Activated T-cell treated with anti-CD3 and anti-CD28 coated beads, Interleukin-2, amount 50 U/mL, for 72 hours (primary cell): ENCODE measurements around the gene NAT10. TPM values are rescaled to one million over a fixed set of nuclear protein-coding genes. Genes with fewer than 3 reads are reported as not detected.
A peak's percentile ranks its signal among the peaks of the same experiment; 100 is the strongest.

Source experiments
- ATAC-seq, 2 donors: fragments of 150-1000 bp; cut with Tn5 transposase; replicated peaks in 1 of 2; 2 replicates each; pipeline ENCODE4 v1.10.0; 2021; ENCODE audit warnings: moderate library complexity in 2 of 2, mild to moderate bottlenecking in 1 of 2
- DNase-seq, 2 donors: peaks; one replicate each; pipeline ENCODE4 v3.0.0; 2021 to 2022; ENCODE audit warnings: mixed read lengths in 1 of 2
- H3K27ac Mint-ChIP-seq: one replicate; pipeline ENCODE4 v1.8.0; 2022; ENCODE audit warnings: mild to moderate bottlenecking, moderate library complexity, mixed read lengths
- H3K27me3 Mint-ChIP-seq: one replicate; pipeline ENCODE4 v1.8.0; 2022; ENCODE audit warnings: low read depth, mixed read lengths
- H3K36me3 Mint-ChIP-seq, 2 donors: one replicate each; pipeline ENCODE4 v1.8.0; 2022; ENCODE audit warnings: mixed read lengths in 2 of 2, mild to moderate bottlenecking in 1 of 2; ENCODE audit not compliant: insufficient read depth in 2 of 2
- H3K4me1 Mint-ChIP-seq: one replicate; pipeline ENCODE4 v1.8.0; 2022; ENCODE audit warnings: low read depth, mixed read lengths
- H3K4me3 Mint-ChIP-seq, 2 donors: one replicate each; pipeline ENCODE4 v1.8.0; 2022; ENCODE audit warnings: mild to moderate bottlenecking in 2 of 2, mixed read lengths in 2 of 2, moderate library complexity in 2 of 2
- H3K9me3 Mint-ChIP-seq, 2 donors: one replicate each; pipeline ENCODE4 v1.8.0; 2022; ENCODE audit warnings: mixed read lengths in 2 of 2
- total RNA-seq, 2 donors: library from RNA; stranded (reverse); gene quantifications; one replicate each; pipeline ENCODE4 v1.2.3, GENCODE V29; 2022

NAT10 gene
- total RNA-seq, 2 donors from 2014 or later = 64.4 to 77.0 TPM

GRCh38 chr11:34146411-34146810 lies 41.0 kb downstream of the NAT10 start:
- Mint-ChIP-seq H3K9me3 (no peaks in the 10 kb centered on the region), H3K27me3 (no peaks in the 10 kb centered on the region), H3K4me1 (no peaks in the 10 kb centered on the region), H3K36me3 (peaks cover 3 to 24% of the 10 kb centered on the region in 2 donors), H3K27ac (no peak overlapping the region), H3K4me3 (no peak overlapping the region)
- ATAC-seq = no peak
- no peak for DNase-seq

GRCh38 chr11:34146866-34147265 lies 41.4 kb downstream of the NAT10 start:
- Mint-ChIP-seq H3K9me3 (no peaks in the 10 kb centered on the region), H3K27ac (no peak overlapping the region), H3K4me3 (no peak overlapping the region), H3K4me1 (no peaks in the 10 kb centered on the region), H3K36me3 (peaks cover 3 to 22% of the 10 kb centered on the region in 2 donors), H3K27me3 (no peaks in the 10 kb centered on the region)
- ATAC-seq = no peak
- no peak for DNase-seq

- DNase-seq = no peak
- no peak overlapping the region for H3K4me3 Mint-ChIP-seq
- H3K27me3 Mint-ChIP-seq = no peaks in the 10 kb centered on the region
- H3K4me1 Mint-ChIP-seq = no peaks in the 10 kb centered on the region
- H3K27ac Mint-ChIP-seq = no peak overlapping the region
- no peak for ATAC-seq
- H3K9me3 Mint-ChIP-seq = no peaks in the 10 kb centered on the region
- H3K36me3 Mint-ChIP-seq = peaks cover 3 to 16% of the 10 kb centered on the region in 2 donors
Measured at GRCh38 chr11:34147581-34147980, 42.2 kb downstream of the NAT10 start.

GRCh38 chr11:34148504-34149165 lies 43.2 kb downstream of the NAT10 start:
- H3K4me3 Mint-ChIP-seq = no peak overlapping the region
- H3K27ac Mint-ChIP-seq = no peak overlapping the region
- H3K4me1 Mint-ChIP-seq = no peaks in the 10 kb centered on the region
- peaks cover 3 to 15% of the 10 kb centered on the region in 2 donors for H3K36me3 Mint-ChIP-seq
- H3K27me3 Mint-ChIP-seq = no peaks in the 10 kb centered on the region
- H3K9me3 Mint-ChIP-seq = no peaks in the 10 kb centered on the region
- ATAC-seq (no peak), DNase-seq (no peak)

GRCh38 chr11:34149274-34149673 lies 43.8 kb downstream of the NAT10 start:
- H3K27ac Mint-ChIP-seq = no peak overlapping the region
- H3K36me3 Mint-ChIP-seq = peaks cover 3 to 15% of the 10 kb centered on the region in 2 donors
- DNase-seq = no peak
- ATAC-seq = no peak
- H3K4me1 Mint-ChIP-seq = no peaks in the 10 kb centered on the region
- no peak overlapping the region for H3K4me3 Mint-ChIP-seq
- no peaks in the 10 kb centered on the region for H3K9me3 Mint-ChIP-seq
- H3K27me3 Mint-ChIP-seq = no peaks in the 10 kb centered on the region

GRCh38 chr11:34149786-34150185 lies 44.4 kb downstream of the NAT10 start:
- Mint-ChIP-seq H3K9me3 (no peaks in the 10 kb centered on the region), H3K36me3 (peaks cover 3 to 15% of the 10 kb centered on the region in 2 donors), H3K27me3 (no peaks in the 10 kb centered on the region), H3K4me3 (no peak overlapping the region), H3K4me1 (no peaks in the 10 kb centered on the region), H3K27ac (no peak overlapping the region)
- DNase-seq (no peak), ATAC-seq (peak; percentile 44 to 45)

- Mint-ChIP-seq H3K27ac (no peak overlapping the region), H3K9me3 (no peaks in the 10 kb centered on the region), H3K4me1 (no peaks in the 10 kb centered on the region), H3K27me3 (no peaks in the 10 kb centered on the region), H3K4me3 (no peak overlapping the region), H3K36me3 (peaks cover 3 to 10% of the 10 kb centered on the region in 2 donors)
- DNase-seq = no peak
- no peak for ATAC-seq
Measured at GRCh38 chr11:34150494-34151151, 45.2 kb downstream of the NAT10 start.

GRCh38 chr11:34151166-34151565 lies 45.7 kb downstream of the NAT10 start:
- Mint-ChIP-seq H3K9me3 (no peaks in the 10 kb centered on the region), H3K4me3 (no peak overlapping the region), H3K27me3 (no peaks in the 10 kb centered on the region), H3K27ac (no peak overlapping the region), H3K36me3 (peaks cover 3 to 6% of the 10 kb centered on the region in 2 donors), H3K4me1 (no peaks in the 10 kb centered on the region)
- DNase-seq = no peak
- ATAC-seq = no peak

GRCh38 chr11:34151916-34152845 lies 46.8 kb downstream of the NAT10 start:
- H3K27ac Mint-ChIP-seq = peak overlapping the region; percentile 6
- H3K36me3 Mint-ChIP-seq = peaks cover 0 to 1% of the 10 kb centered on the region in 2 donors
- DNase-seq (no peak), ATAC-seq (no peak)
- H3K27me3 Mint-ChIP-seq = no peaks in the 10 kb centered on the region
- no peaks in the 10 kb centered on the region for H3K4me1 Mint-ChIP-seq
- H3K9me3 Mint-ChIP-seq = no peaks in the 10 kb centered on the region
- H3K4me3 Mint-ChIP-seq = no peak overlapping the region

- Mint-ChIP-seq H3K4me1 (peaks cover 18% of the 10 kb centered on the region), H3K9me3 (no peaks in the 10 kb centered on the region), H3K27ac (no peak overlapping the region), H3K4me3 (no peak overlapping the region), H3K27me3 (no peaks in the 10 kb centered on the region), H3K36me3 (peaks cover 0 to 2% of the 10 kb centered on the region in 2 donors)
- no peak for DNase-seq
- ATAC-seq = no peak
Measured at GRCh38 chr11:34154059-34154875, 48.8 kb downstream of the NAT10 start.

GRCh38 chr11:34155057-34155756 lies 49.8 kb downstream of the NAT10 start:
- no peak for DNase-seq
- peaks cover 0 to 2% of the 10 kb centered on the region in 2 donors for H3K36me3 Mint-ChIP-seq

GRCh38 chr11:34155757-34156062 lies 50.3 kb downstream of the NAT10 start:
- H3K9me3 Mint-ChIP-seq = no peaks in the 10 kb centered on the region
- DNase-seq = no peak
- peaks cover 29% of the 10 kb centered on the region for H3K4me1 Mint-ChIP-seq
- H3K36me3 Mint-ChIP-seq = peaks cover 0 to 2% of the 10 kb centered on the region in 2 donors
- H3K27ac Mint-ChIP-seq = no peak overlapping the region
- H3K4me3 Mint-ChIP-seq = no peak overlapping the region
- no peak for ATAC-seq
- no peaks in the 10 kb centered on the region for H3K27me3 Mint-ChIP-seq

More at GRCh38 chr11:34155057-34155756, 49.8 kb downstream of the NAT10 start:
- H3K9me3 Mint-ChIP-seq = no peaks in the 10 kb centered on the region
- H3K4me1 Mint-ChIP-seq = peaks cover 27% of the 10 kb centered on the region
- no peak for ATAC-seq
- no peaks in the 10 kb centered on the region for H3K27me3 Mint-ChIP-seq
- no peak overlapping the region for H3K27ac Mint-ChIP-seq
- no peak overlapping the region for H3K4me3 Mint-ChIP-seq
